PC-3 (cell line): ENCODE measurements around the gene TNFAIP3. TPM values are rescaled to one million over a fixed set of nuclear protein-coding genes. Genes with fewer than 3 reads are reported as not detected.

Experiments
- ATAC-seq: fragments of 200-7000 bp; cut with Tn5 transposase; 2 replicates; pipeline ENCODE4 v1.9.1; 2020; ENCODE audit warnings: mild to moderate bottlenecking, moderate library complexity
- BruUV-seq: library from RNA; stranded (reverse); fragments of 400-500 nt; replicated peaks from 2 replicates; lab custom pipeline; 2021; lab: Mats Ljungman, UMichigan
- CTCF ChIA-PET: fragments of 300-600 bp; sonication (Branson Sonifier 250); formaldehyde crosslinking; loops from one replicate; lab custom pipeline; 2022; ENCODE audit warnings: antibody characterized with exemption; lab: Charles Lee
- POLR2A ChIA-PET: fragments of 300-600 bp; sonication (Branson Sonifier 250); formaldehyde crosslinking; loops from one replicate; lab custom pipeline; 2022; ENCODE audit warnings: antibody characterized with exemption; ENCODE audit not compliant: unreplicated experiment; lab: Charles Lee
- DNase-seq: peaks from one replicate; pipeline ENCODE4 v3.0.0-alpha.2; 2015
- H2AFZ ChIP-seq: fragments of 300-600 bp; sonication (generic); 2 replicates; pipeline ENCODE4 v1.6.0; 2016; ENCODE audit warnings: antibody characterized with exemption, low read length
- H3F3A ChIP-seq: fragments of 300-600 bp; sonication (generic); one replicate; pipeline ENCODE4 v1.6.0; 2017; ENCODE audit warnings: antibody characterized with exemption, low read length, control low read depth, mild to moderate bottlenecking; ENCODE audit not compliant: unreplicated experiment
- H3K27ac ChIP-seq: fragments of 300-600 bp; sonication (generic); 2 replicates; pipeline ENCODE4 v1.5.1; 2016; ENCODE audit warnings: mild to moderate bottlenecking, low read length
- H3K27me3 ChIP-seq: fragments of 300-600 bp; sonication (generic); 2 replicates; pipeline ENCODE4 v1.6.1; 2016; ENCODE audit warnings: low read length, mixed read lengths
- H3K36me3 ChIP-seq: fragments of 300-600 bp; sonication (generic); 2 replicates; pipeline ENCODE4 v1.6.1; 2016; ENCODE audit warnings: low read depth, mixed run types, low read length, mixed read lengths
- H3K4me1 ChIP-seq: fragments of 300-600 bp; sonication (generic); 2 replicates; pipeline ENCODE4 v1.5.1; 2016; ENCODE audit warnings: low read length; ENCODE audit not compliant: insufficient read depth
- H3K4me2 ChIP-seq: fragments of 300-600 bp; sonication (generic); 2 replicates; pipeline ENCODE4 v1.6.0; 2016; ENCODE audit warnings: low read length
- H3K4me3 ChIP-seq: fragments of 300-600 bp; sonication (generic); 2 replicates; pipeline ENCODE4 v1.5.1; 2016; ENCODE audit warnings: mild to moderate bottlenecking, low read length, mixed read lengths
- H3K79me2 ChIP-seq: fragments of 300-600 bp; sonication (generic); 2 replicates; pipeline ENCODE4 v1.6.1; 2017; ENCODE audit warnings: low read length, mixed read lengths
- H3K9ac ChIP-seq: fragments of 300-600 bp; sonication (generic); 2 replicates; pipeline ENCODE4 v1.6.0; 2016; ENCODE audit warnings: mild to moderate bottlenecking, low read length
- H3K9me2 ChIP-seq: fragments of 300-600 bp; sonication (generic); replicated peaks from 2 replicates; pipeline ENCODE4 v1.6.1; 2016; ENCODE audit warnings: mixed run types, low read length, mixed read lengths
- H3K9me3 ChIP-seq: fragments of 300-600 bp; sonication (generic); 2 replicates; pipeline ENCODE4 v1.6.1; 2016; ENCODE audit warnings: low read length, mixed read lengths
- H4K20me1 ChIP-seq: fragments of 300-600 bp; sonication (generic); 2 replicates; pipeline ENCODE4 v1.6.1; 2016; ENCODE audit warnings: low read length, mixed read lengths
- EZH2 ChIP-seq: fragments of 300-600 bp; sonication (generic); IDR thresholded peaks from one replicate; pipeline ENCODE4 v1.6.1; 2017; ENCODE audit warnings: antibody characterized with exemption, mild to moderate bottlenecking, low read length; ENCODE audit not compliant: unreplicated experiment
- EZH2phosphoT487 ChIP-seq: fragments of 300-600 bp; sonication (generic); IDR thresholded peaks from 2 replicates; pipeline ENCODE4 v1.6.1; 2018; ENCODE audit warnings: mild to moderate bottlenecking, antibody characterized with exemption, low read length, borderline replicate concordance
- intact Hi-C: fragments of 100-400 bp; cut with micrococcal nuclease; formaldehyde crosslinking; loops from 2 replicates; pipeline ENCODE4 v1.9.0; 2023
- total RNA-seq: library from RNA; depleted of rRNA; stranded (reverse); fragments of >200 nt; gene quantifications from 2 replicates; pipeline ENCODE4 v1.2.3, GENCODE V29; 2014
- TF ChIP-seq, protein P1 (sequence below): fragments of 300-600 bp; sonication (generic); conservative IDR thresholded peaks from 2 replicates; pipeline ENCODE4 v1.5.1; 2017; ENCODE audit warnings: antibody characterized with exemption, low read depth, mild to moderate bottlenecking, low read length

TNFAIP3 gene
- total RNA-seq, 1 experiment from 2014 or later, result 21.9 TPM

DNA sequence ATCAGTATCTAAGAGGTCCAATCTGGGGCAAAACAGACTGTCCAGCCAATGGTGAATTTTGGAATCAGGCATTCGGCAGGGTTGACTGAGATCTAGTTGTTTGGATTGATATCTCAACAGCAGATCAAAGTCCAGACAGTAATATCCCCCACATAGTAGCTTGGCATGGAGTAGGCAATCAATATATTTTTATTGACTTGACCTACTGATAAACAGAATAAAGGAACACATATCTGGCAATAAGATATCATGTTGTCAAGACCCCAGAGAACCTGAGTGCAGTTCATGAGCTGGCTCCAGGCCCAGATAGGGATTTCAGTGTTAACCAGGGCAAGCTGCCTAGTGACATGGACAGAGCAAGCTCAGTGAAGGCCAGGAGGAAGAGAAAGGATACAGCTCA is 34.4 kb downstream of the TNFAIP3 start:
- Histone ChIP-seq H3K9ac (no peak overlapping the region), H3K4me2 (no peak overlapping the region), H4K20me1 (no peaks in the 10 kb centered on the region), H3K4me1 (no peaks in the 10 kb centered on the region), H3K27me3 (no peaks in the 10 kb centered on the region), H3K4me3 (no peak overlapping the region), H3K9me3 (no peaks in the 10 kb centered on the region), H3K36me3 (no peaks in the 10 kb centered on the region), H2AFZ (no peak overlapping the region), H3F3A (no peaks in the 10 kb centered on the region), H3K9me2 (no peaks in the 10 kb centered on the region), H3K79me2 (no peaks in the 10 kb centered on the region), H3K27ac (no peak overlapping the region)
- no TSS peak for BruUV-seq
- no peak for DNase-seq
- intact Hi-C loops, result no loop called here
- TF ChIP-seq EZH2 (no peak), EZH2phosphoT487 (no peak)
- TF ChIP-seq, protein P1, sequence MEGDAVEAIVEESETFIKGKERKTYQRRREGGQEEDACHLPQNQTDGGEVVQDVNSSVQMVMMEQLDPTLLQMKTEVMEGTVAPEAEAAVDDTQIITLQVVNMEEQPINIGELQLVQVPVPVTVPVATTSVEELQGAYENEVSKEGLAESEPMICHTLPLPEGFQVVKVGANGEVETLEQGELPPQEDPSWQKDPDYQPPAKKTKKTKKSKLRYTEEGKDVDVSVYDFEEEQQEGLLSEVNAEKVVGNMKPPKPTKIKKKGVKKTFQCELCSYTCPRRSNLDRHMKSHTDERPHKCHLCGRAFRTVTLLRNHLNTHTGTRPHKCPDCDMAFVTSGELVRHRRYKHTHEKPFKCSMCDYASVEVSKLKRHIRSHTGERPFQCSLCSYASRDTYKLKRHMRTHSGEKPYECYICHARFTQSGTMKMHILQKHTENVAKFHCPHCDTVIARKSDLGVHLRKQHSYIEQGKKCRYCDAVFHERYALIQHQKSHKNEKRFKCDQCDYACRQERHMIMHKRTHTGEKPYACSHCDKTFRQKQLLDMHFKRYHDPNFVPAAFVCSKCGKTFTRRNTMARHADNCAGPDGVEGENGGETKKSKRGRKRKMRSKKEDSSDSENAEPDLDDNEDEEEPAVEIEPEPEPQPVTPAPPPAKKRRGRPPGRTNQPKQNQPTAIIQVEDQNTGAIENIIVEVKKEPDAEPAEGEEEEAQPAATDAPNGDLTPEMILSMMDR, result no peak
- CTCF ChIA-PET, result no interaction called here
- ATAC-seq, result no peak
- POLR2A ChIA-PET, result no interaction called here

DNA sequence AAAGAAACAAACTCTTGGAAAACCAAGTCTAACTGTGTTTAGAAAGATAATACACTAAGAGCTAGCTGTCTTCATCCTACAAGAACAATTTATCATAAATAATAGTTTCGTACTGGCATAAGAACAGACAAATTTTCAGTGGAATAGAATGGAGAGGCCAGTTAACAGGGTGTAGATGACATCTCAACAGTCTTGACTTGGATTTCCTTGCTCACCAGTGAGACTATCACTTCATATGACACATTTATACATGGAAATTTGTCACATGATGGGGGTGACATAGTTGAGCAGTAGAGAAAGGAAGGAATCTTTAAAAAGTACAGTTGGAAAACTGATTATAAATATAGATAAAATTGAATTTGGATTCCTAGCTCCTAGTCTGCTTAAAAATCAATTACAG is 35.6 kb downstream of the TNFAIP3 start:
- intact Hi-C loops, result no loop called here
- H3F3A ChIP-seq, result no peaks in the 10 kb centered on the region
- H4K20me1 ChIP-seq, result no peaks in the 10 kb centered on the region
- ChIA-PET POLR2A (no interaction called here), CTCF (interaction anchor here (0.6 kb wide), 1 partner anchor 39 kb away, joined by 6 read pairs; no protein-coding TSS in a partner anchor)
- H3K27ac ChIP-seq, result no peak overlapping the region
- H2AFZ ChIP-seq, result no peak overlapping the region
- BruUV-seq, result no TSS peak
- H3K36me3 ChIP-seq, result no peaks in the 10 kb centered on the region
- H3K4me1 ChIP-seq, result no peaks in the 10 kb centered on the region
- no peak overlapping the region for H3K9ac ChIP-seq
- TF ChIP-seq EZH2phosphoT487 (no peak), EZH2 (no peak)
- TF ChIP-seq, protein P1, result no peak
- no peak overlapping the region for H3K4me2 ChIP-seq
- no peak for DNase-seq
- no peak overlapping the region for H3K4me3 ChIP-seq
- H3K79me2 ChIP-seq, result no peaks in the 10 kb centered on the region
- ATAC-seq, result no peak
- H3K27me3 ChIP-seq, result no peaks in the 10 kb centered on the region
- H3K9me3 ChIP-seq, result no peaks in the 10 kb centered on the region
- H3K9me2 ChIP-seq, result no peaks in the 10 kb centered on the region

DNA sequence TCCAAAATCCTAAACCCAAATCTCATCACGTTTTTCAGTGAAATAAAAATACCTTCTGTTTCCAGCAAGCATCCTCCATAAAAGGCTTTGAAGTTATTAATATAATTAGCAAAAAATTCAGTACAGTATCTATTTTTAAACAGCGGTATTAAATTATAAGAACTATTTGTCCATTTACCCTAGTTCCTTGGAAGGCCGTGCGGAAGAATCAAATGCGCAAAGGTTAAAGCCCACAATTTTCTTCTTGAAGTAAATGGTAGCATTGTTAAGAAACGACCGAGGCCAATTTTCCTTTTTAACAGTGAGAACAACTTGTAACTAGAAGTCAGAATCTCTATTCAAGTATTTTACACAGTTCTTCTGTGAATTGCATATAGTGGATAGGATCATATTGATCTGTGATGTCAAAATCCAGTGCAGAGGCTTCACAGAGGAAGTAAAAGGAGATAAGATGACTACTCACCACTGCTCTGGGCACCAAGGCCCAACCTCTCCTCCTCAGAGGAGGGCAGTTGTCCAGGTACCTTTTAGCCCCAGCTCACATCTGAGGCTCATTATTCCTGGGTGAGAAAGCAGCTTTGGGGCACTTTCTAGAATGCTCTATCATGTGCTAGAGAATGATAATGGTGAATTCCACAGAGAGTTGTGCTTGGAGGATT is 36.3 kb downstream of the TNFAIP3 start:
- H3K79me2 ChIP-seq, result no peaks in the 10 kb centered on the region
- intact Hi-C loops, result no loop called here
- no peaks in the 10 kb centered on the region for H3K9me2 ChIP-seq
- no peak for ATAC-seq
- no peaks in the 10 kb centered on the region for H3K9me3 ChIP-seq
- no peaks in the 10 kb centered on the region for H4K20me1 ChIP-seq
- no peak overlapping the region for H3K27ac ChIP-seq
- no peak overlapping the region for H3K4me2 ChIP-seq
- no peak overlapping the region for H2AFZ ChIP-seq
- no peak overlapping the region for H3K9ac ChIP-seq
- ChIA-PET POLR2A (no interaction called here), CTCF (no interaction called here)
- TF ChIP-seq, protein P1, result no peak
- TF ChIP-seq EZH2 (no peak), EZH2phosphoT487 (no peak)
- H3K4me1 ChIP-seq, result no peaks in the 10 kb centered on the region
- no TSS peak for BruUV-seq
- no peaks in the 10 kb centered on the region for H3K27me3 ChIP-seq
- no peaks in the 10 kb centered on the region for H3F3A ChIP-seq
- H3K36me3 ChIP-seq, result no peaks in the 10 kb centered on the region
- no peak overlapping the region for H3K4me3 ChIP-seq
- DNase-seq, result no peak
